H1 (cell line): ENCODE results near the gene MYH6. TPM values are rescaled to one million over a fixed set of nuclear protein-coding genes. Genes with fewer than 3 reads are reported as not detected.

Experiments
- KDM4A ChIP-seq: IDR thresholded peaks from one replicate; pipeline ENCODE4 v1.7.1; 2012; ENCODE audit warnings: low read depth, mild to moderate bottlenecking, moderate library complexity, low read length, inconsistent platforms; ENCODE audit not compliant: severe bottlenecking
- PHF8 ChIP-seq: fragments of 200-600 bp; sonication (generic); conservative IDR thresholded peaks from 2 replicates; pipeline ENCODE4 v1.7.1; 2012; ENCODE audit warnings: low read depth, mild to moderate bottlenecking, inconsistent platforms, low read length, moderate library complexity
- POU5F1 ChIP-seq: IDR thresholded peaks from 2 replicates; pipeline ENCODE4 v1.6.1; 2011; ENCODE audit warnings: low read depth, mild to moderate bottlenecking, low read length, moderate library complexity
- RBBP5 ChIP-seq: IDR thresholded peaks from 2 replicates; pipeline ENCODE4 v1.7.1; 2012; ENCODE audit warnings: low read depth, mild to moderate bottlenecking, inconsistent platforms, low read length, moderate library complexity, borderline replicate concordance
- SAP30 ChIP-seq: fragments of 300-600 bp; sonication (generic); IDR thresholded peaks from 2 replicates; pipeline ENCODE4 v1.7.1; 2012; ENCODE audit warnings: low read length, moderate library complexity, mild to moderate bottlenecking, inconsistent platforms; ENCODE audit not compliant: insufficient read depth, insufficient replicate concordance
- SP2 ChIP-seq: IDR thresholded peaks from 2 replicates; pipeline ENCODE4 v1.6.1; 2012; ENCODE audit warnings: mild to moderate bottlenecking, low read length, inconsistent platforms
- ZNF274 ChIP-seq: IDR thresholded peaks from 2 replicates; pipeline ENCODE4 v1.7.0; 2012; ENCODE audit warnings: low read length, borderline replicate concordance; ENCODE audit errors: extremely low read depth
- polyA plus RNA-seq, 7 experiments: library from polyadenylated mRNA; depleted of rRNA in 3 of 7; stranded (reverse) in 5 of 7; unstranded in 2 of 7; fragments of >200 nt in 5 of 7; fragments of 200-250 nt in 2 of 7; gene quantifications; 1 replicate in 5 of 7; 2 replicates in 1 of 7; 4 replicates in 1 of 7; pipeline versions ENCODE4 v1.2.1 to v1.2.3, GENCODE V29; 2011 to 2013; ENCODE audit warnings: missing spikeins in 2 of 7, mixed read lengths in 2 of 7
- total RNA-seq: library from RNA; stranded (reverse); fragmentation: NEBNext Ultra II Directional; extraction: Animal tissue kit (Norgen Biotek cat#: 25700); gene quantifications from 2 replicates; pipeline ENCODE4 v1.2.1, GENCODE V29; 2021

MYH6 gene
- total and polyA plus RNA-seq, 2 of the 8 experiments (the other 6 are each of a cell fraction or from before 2014, with no cell fraction given): 0.03 TPM; not detected in 1

DNA sequence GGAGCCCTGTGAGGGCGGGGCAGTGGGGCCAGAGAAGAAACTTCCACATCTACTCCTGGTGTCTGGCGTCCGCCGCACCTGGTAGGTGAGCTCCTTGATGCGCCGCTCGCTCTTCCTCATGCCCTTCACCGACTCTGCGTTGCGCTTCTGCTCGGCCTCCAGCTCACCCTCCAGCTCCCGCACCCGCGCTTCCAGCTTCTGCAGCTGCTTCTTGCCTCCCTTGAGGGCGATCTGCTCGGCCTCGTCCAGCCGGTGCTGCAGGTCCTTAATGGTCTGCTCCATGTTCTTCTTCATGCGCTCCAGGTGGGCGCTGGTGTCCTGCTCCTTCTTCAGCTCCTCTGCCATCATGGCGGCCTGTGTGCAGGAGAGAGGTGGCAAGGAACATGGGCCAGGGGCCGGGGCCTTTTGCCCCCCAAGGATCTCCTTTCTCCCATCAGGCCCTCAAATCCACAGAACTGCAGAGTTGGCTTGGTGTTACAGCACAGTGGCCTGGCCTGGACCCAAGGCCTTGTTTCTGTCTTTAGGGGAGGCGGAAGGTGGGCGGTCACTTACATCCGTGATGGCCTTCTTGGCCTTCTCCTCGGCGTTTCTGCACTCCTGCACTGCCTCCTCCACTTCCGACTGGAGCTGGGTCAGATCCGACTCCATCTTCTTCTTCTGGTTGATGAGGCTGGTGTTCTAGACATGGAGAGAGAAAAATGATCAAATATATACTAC is 23.6 kb downstream of the MYH6 start (continued):
- TF ChIP-seq PHF8 (no peak), RBBP5 (no peak), ZNF274 (no peak), SAP30 (no peak), SP2 (no peak), POU5F1 (no peak), KDM4A (no peak)
